DND-41 (cell line): ENCODE results near the gene ANKRD40.

Experiments used
- ATAC-seq: fragments of 200-7000 bp; cut with Tn5 transposase; 3 replicates; pipeline ENCODE4 v1.9.1; 2021; ENCODE audit warnings: low read depth; ENCODE audit not compliant: insufficient read depth
- DNase-seq: peaks from one replicate; pipeline ENCODE4 v3.0.0-alpha.2; 2020
- H2AFZ ChIP-seq: 2 replicates; pipeline ENCODE4 v1.6.0; 2012; ENCODE audit warnings: low read depth, low read length
- H3K27ac ChIP-seq: 2 replicates; pipeline ENCODE4 v1.5.1; 2012; ENCODE audit warnings: low read length, inconsistent platforms
- H3K27me3 ChIP-seq: fragments of 200-600 bp; sonication (generic); 2 replicates; pipeline ENCODE4 v1.6.0; 2012; ENCODE audit warnings: low read length, mild to moderate bottlenecking, inconsistent platforms; ENCODE audit not compliant: insufficient read depth, poor library complexity
- H3K36me3 ChIP-seq: 2 replicates; pipeline ENCODE4 v1.5.1; 2012; ENCODE audit warnings: low read length, inconsistent platforms; ENCODE audit not compliant: insufficient read depth
- H3K4me1 ChIP-seq: 2 replicates; pipeline ENCODE4 v1.5.1; 2012; ENCODE audit warnings: mild to moderate bottlenecking, low read length; ENCODE audit not compliant: insufficient read depth
- H3K4me2 ChIP-seq: 2 replicates; pipeline ENCODE4 v1.6.0; 2012; ENCODE audit warnings: mild to moderate bottlenecking, moderate library complexity, low read length, inconsistent platforms; ENCODE audit not compliant: insufficient read depth
- H3K4me3 ChIP-seq, 2 experiments: fragments of 200-600 bp in 1 of 2; shearing (Covaris generic) in 1 of 2; 2 replicates each; pipeline ENCODE4 v1.5.1; 2012 to 2016; ENCODE audit warnings: inconsistent platforms in 2 of 2, low read length in 2 of 2, mild to moderate bottlenecking in 2 of 2, low read depth in 1 of 2, moderate library complexity in 1 of 2
- H3K79me2 ChIP-seq: 2 replicates; pipeline ENCODE4 v1.6.0; 2012; ENCODE audit warnings: low read length, inconsistent platforms; ENCODE audit not compliant: insufficient read depth
- H3K9ac ChIP-seq: 2 replicates; pipeline ENCODE4 v1.6.0; 2012; ENCODE audit warnings: low read depth, mild to moderate bottlenecking, inconsistent platforms, low read length, moderate library complexity
- H3K9me3 ChIP-seq: 2 replicates; pipeline ENCODE4 v1.5.1; 2012; ENCODE audit warnings: low read length, moderate library complexity, mild to moderate bottlenecking, inconsistent platforms; ENCODE audit not compliant: insufficient read depth, severe bottlenecking
- H4K20me1 ChIP-seq: 2 replicates; pipeline ENCODE4 v1.6.0; 2012; ENCODE audit warnings: low read length; ENCODE audit not compliant: insufficient read depth
- EZH2 ChIP-seq: IDR thresholded peaks from 3 replicates; pipeline ENCODE4 v1.6.1; 2012; ENCODE audit warnings: borderline replicate concordance, low read depth, mild to moderate bottlenecking, moderate library complexity, low read length, inconsistent platforms; ENCODE audit not compliant: severe bottlenecking
- TF ChIP-seq, protein P1 (sequence below): IDR thresholded peaks from 2 replicates; pipeline ENCODE4 v1.5.1; 2012; ENCODE audit warnings: borderline replicate concordance, low read length, moderate library complexity, mild to moderate bottlenecking; ENCODE audit not compliant: poor library complexity, severe bottlenecking; ENCODE audit errors: extremely low read depth

Gene ANKRD40

DNA sequence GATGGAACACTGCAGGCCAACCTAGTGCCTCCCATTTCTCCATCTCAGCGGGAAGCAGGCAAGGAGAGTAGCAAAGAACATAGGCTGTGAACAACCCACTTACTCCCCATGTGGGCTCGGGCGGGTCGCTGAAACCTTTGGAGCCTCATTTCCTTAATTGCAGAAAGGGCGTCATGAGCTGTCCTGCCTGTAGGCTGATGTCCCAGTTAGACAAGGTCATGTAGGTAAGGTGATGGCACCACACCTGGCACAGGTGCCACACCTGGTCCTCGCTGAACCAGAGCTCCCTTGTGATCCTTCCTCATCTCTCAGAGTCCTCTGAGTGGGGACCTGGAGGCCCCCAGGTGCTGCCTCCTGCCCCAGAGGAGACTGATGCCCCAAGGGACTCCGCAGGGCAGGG, 50.1 kb downstream of the ANKRD40 start:
- ATAC-seq (no peak), DNase-seq (no peak)
- no peak for TF ChIP-seq EZH2
- TF ChIP-seq, protein P1, sequence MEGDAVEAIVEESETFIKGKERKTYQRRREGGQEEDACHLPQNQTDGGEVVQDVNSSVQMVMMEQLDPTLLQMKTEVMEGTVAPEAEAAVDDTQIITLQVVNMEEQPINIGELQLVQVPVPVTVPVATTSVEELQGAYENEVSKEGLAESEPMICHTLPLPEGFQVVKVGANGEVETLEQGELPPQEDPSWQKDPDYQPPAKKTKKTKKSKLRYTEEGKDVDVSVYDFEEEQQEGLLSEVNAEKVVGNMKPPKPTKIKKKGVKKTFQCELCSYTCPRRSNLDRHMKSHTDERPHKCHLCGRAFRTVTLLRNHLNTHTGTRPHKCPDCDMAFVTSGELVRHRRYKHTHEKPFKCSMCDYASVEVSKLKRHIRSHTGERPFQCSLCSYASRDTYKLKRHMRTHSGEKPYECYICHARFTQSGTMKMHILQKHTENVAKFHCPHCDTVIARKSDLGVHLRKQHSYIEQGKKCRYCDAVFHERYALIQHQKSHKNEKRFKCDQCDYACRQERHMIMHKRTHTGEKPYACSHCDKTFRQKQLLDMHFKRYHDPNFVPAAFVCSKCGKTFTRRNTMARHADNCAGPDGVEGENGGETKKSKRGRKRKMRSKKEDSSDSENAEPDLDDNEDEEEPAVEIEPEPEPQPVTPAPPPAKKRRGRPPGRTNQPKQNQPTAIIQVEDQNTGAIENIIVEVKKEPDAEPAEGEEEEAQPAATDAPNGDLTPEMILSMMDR = no peak

DNA sequence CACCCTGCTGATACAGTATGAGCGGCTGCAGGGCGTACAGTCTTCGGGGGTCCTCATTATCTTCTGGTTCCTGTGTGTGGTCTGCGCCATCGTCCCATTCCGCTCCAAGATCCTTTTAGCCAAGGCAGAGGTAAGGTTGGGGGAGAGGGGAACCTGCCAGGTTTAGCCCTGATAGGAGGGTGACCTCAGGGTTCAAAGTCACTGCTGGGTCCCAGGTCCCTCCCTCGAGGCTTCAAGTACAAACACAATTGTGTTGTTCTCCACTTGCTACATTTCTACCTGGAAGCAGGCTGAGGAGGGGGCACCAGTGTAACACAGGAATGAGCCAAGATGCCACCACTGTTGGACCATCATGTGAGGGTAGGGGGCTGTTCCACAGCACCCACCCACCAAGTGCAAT, 50.7 kb downstream of the ANKRD40 start:
- no peaks in the 10 kb centered on the region for H3K79me2 ChIP-seq
- ATAC-seq = no peak
- H3K27ac ChIP-seq = no peak overlapping the region
- TF ChIP-seq, protein P1 = no peak
- TF ChIP-seq EZH2 = no peak
- no peaks in the 10 kb centered on the region for H3K27me3 ChIP-seq
- H3K4me1 ChIP-seq = peaks cover 10% of the 10 kb centered on the region
- no peak overlapping the region for H3K4me2 ChIP-seq
- H4K20me1 ChIP-seq = no peaks in the 10 kb centered on the region; the same call in 1 of the 2 replicates
- H3K4me3 ChIP-seq = no peak overlapping the region
- H2AFZ ChIP-seq = no peak overlapping the region
- no peak for DNase-seq
- no peak overlapping the region for H3K9ac ChIP-seq
- H3K9me3 ChIP-seq = peaks cover 3% of the 10 kb centered on the region
- no peaks in the 10 kb centered on the region for H3K36me3 ChIP-seq

More for the DNA sequence above, 50.1 kb downstream of the ANKRD40 start:
- H3K9ac ChIP-seq = no peak overlapping the region
- H3K4me3 ChIP-seq = no peak overlapping the region
- H3K9me3 ChIP-seq = peaks cover 1% of the 10 kb centered on the region
- H4K20me1 ChIP-seq = no peaks in the 10 kb centered on the region; the same call in 1 of the 2 replicates
- H3K27me3 ChIP-seq = no peaks in the 10 kb centered on the region
- peaks cover 11% of the 10 kb centered on the region for H3K4me1 ChIP-seq
- no peaks in the 10 kb centered on the region for H3K79me2 ChIP-seq
- H3K27ac ChIP-seq = no peak overlapping the region
- H2AFZ ChIP-seq = no peak overlapping the region
- no peaks in the 10 kb centered on the region for H3K36me3 ChIP-seq
- H3K4me2 ChIP-seq = no peak overlapping the region

DNA sequence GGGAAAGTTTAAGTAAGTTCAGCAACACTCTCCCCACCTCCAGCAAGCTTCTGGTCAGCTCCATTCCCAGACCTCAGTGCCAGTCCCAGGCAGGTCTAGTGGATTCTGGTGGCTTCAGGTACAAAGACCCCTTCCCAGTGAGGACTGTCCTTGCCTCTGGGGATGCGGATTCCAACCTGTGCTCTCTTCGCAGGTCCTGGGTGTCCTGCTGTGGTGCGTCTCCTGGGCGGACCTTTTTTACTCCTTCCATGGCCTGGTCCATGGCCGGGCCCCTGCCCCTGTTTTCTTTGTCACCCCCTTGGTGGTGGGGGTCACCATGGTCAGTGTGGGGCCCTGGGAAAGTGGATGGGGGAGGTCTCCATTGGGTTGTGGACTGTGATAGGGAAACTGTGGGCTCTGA, 51.2 kb downstream of the ANKRD40 start:
- peaks cover 3% of the 10 kb centered on the region for H3K9me3 ChIP-seq
- no peaks in the 10 kb centered on the region; the same call in 1 of the 2 replicates for H4K20me1 ChIP-seq
- TF ChIP-seq, protein P1 = no peak
- no peak for TF ChIP-seq EZH2
- no peak overlapping the region for H3K9ac ChIP-seq
- no peak overlapping the region for H3K4me3 ChIP-seq
- H3K79me2 ChIP-seq = no peaks in the 10 kb centered on the region
- no peak for ATAC-seq
- no peaks in the 10 kb centered on the region for H3K36me3 ChIP-seq
- H3K4me1 ChIP-seq = peaks cover 5% of the 10 kb centered on the region
- peaks cover 3% of the 10 kb centered on the region for H3K27me3 ChIP-seq
- H3K4me2 ChIP-seq = no peak overlapping the region
- no peak overlapping the region for H3K27ac ChIP-seq
- no peak for DNase-seq
- H2AFZ ChIP-seq = no peak overlapping the region

DNA sequence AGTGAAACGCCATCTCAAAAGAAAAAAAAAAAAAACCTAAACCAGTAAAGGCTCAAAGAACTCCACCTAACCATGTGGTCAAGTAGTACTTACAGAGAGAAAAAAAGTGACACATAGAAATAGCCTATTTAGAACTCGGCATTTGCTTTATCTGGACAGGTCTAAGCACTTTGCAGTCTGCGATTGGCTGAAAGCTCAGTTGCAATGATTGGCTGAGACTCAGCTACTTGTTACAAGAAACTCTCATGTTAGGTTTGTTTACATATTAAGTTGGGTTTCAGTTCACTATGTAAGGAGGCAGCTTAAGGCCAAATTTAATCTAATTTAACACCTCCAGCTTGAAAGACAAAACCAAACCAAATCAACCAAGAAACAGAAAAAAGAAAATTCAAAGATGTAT, 54.0 kb downstream of the ANKRD40 start:
- peaks cover 3% of the 10 kb centered on the region for H3K9me3 ChIP-seq
- H2AFZ ChIP-seq = no peak overlapping the region
- no peak overlapping the region for H3K4me2 ChIP-seq
- H3K27ac ChIP-seq = no peak overlapping the region
- no peaks in the 10 kb centered on the region for H3K4me1 ChIP-seq
- no peak overlapping the region for H3K4me3 ChIP-seq
- ATAC-seq = no peak
- no peaks in the 10 kb centered on the region for H3K79me2 ChIP-seq
- H3K27me3 ChIP-seq = peaks cover 3% of the 10 kb centered on the region
- no peaks in the 10 kb centered on the region; the same call in 1 of the 2 replicates for H4K20me1 ChIP-seq
- H3K9ac ChIP-seq = no peak overlapping the region
- no peak for TF ChIP-seq EZH2
- TF ChIP-seq, protein P1 = no peak
- no peak for DNase-seq
- no peaks in the 10 kb centered on the region for H3K36me3 ChIP-seq
